SK-N-MC (cell line): ENCODE data around the gene LUZP1.

Source experiments
- EZH2 ChIP-seq: fragments of 200-600 bp; sonication (generic); IDR thresholded peaks from one replicate; pipeline ENCODE4 v1.6.1; 2017; ENCODE audit warnings: antibody characterized with exemption
- POLR2AphosphoS5 ChIP-seq: IDR thresholded peaks from 2 replicates; pipeline ENCODE4 v1.6.1; 2012; ENCODE audit warnings: mild to moderate bottlenecking, low read depth, low read length, borderline replicate concordance

GRCh38 chr1:23044035-23044434 is 124.6 kb downstream of the LUZP1 start:
- TF ChIP-seq POLR2AphosphoS5 (no peak), EZH2 (no peak)
